T-helper 17 cell (primary cell): ENCODE data around the gene ATCAY. TPM values are rescaled to one million over a fixed set of nuclear protein-coding genes. Genes with fewer than 3 reads are reported as not detected.
"Not testable (repeated sequence)": the region's sequence is repeated elsewhere in the genome, so short reads cannot be mapped to it uniquely, and the experiment has no call there.

Experiments
- ATAC-seq: fragments of 150-1000 bp; cut with Tn5 transposase; 2 replicates; pipeline ENCODE4 v1.10.0; 2021; ENCODE audit warnings: mild to moderate bottlenecking, moderate library complexity
- DNase-seq, 3 donors: peaks; one replicate each; pipeline versions ENCODE4 v3.0.0 to v3.0.0-alpha.2; 2020 to 2021
- H3K9me3 ChIP-seq: one replicate; pipeline ENCODE4 v1.7.0; 2013; ENCODE audit warnings: low read length, mild to moderate bottlenecking; ENCODE audit not compliant: control insufficient read depth, poor library complexity, severe bottlenecking
- H3K27ac Mint-ChIP-seq: one replicate; pipeline ENCODE4 v1.8.0; 2022; ENCODE audit warnings: mild to moderate bottlenecking, moderate library complexity, mixed read lengths
- H3K27me3 Mint-ChIP-seq: one replicate; pipeline ENCODE4 v1.8.0; 2022; ENCODE audit warnings: mixed read lengths
- H3K36me3 Mint-ChIP-seq: one replicate; pipeline ENCODE4 v1.8.0; 2022; ENCODE audit warnings: low read depth, mixed read lengths
- H3K4me1 Mint-ChIP-seq: one replicate; pipeline ENCODE4 v1.8.0; 2022; ENCODE audit warnings: mild to moderate bottlenecking, mixed read lengths
- H3K4me3 Mint-ChIP-seq: one replicate; pipeline ENCODE4 v1.8.0; 2022; ENCODE audit warnings: mild to moderate bottlenecking, moderate library complexity, mixed read lengths
- total RNA-seq, 4 donors: library from RNA in 2 of 4; stranded (reverse) in 2 of 4; gene quantifications; one replicate each; pipeline ENCODE4 v1.2.3 and lab custom pipeline; 2022 to 2026

ATCAY gene
- total RNA-seq, 2 donors from 2014 or later, result 0.60 TPM; not detected in 1

DNA sequence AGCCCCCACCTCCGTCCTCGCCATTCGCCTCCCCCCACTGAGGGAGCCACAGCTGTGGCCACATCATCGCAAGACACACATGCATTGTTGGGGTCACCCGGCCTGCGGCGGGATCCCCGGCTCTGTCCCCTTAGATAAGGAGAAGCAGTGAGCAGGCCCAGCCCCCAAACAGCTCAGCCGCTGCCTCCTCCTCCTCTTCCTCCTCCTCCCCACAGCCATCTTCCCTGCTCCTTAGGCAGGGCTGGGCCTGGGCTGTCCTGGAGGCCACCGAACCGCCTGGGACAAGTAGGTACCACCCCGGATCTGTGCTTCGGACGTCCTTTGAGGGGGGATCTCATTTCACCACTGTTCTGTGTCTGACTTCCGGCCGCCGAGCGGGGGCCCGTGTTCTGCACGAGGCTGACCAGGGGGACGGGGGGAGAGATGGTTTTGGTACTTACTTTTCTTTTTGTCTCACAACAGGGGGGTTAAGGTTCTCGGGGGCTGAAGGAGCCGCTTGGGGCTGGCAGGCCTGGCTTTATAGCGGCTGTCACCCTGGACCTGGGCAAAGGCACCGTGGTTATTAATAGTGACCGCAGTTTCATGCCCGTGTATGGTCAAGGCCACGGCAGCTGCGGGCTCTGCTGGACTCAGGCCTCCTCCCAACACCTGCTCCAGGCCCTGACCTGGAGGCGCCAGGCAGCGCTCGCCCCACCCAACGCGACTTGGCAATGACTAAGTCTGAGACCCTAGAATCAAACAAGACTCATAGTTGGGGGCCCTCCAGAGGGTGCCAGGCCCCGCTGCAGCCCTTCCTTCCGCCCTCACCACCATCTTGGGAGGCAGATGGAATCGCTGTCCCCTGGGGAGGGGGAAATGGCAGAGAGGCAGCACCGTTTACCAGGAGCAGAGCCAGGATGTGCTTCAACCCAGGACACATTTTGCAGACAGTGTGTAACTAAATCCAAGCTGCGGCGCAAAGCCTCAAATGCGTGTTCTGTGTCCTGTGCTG lies 70.7 kb downstream of the ATCAY start:
- H3K27ac Mint-ChIP-seq, result no peak overlapping the region
- no peak for ATAC-seq
- DNase-seq, result no peak

DNA sequence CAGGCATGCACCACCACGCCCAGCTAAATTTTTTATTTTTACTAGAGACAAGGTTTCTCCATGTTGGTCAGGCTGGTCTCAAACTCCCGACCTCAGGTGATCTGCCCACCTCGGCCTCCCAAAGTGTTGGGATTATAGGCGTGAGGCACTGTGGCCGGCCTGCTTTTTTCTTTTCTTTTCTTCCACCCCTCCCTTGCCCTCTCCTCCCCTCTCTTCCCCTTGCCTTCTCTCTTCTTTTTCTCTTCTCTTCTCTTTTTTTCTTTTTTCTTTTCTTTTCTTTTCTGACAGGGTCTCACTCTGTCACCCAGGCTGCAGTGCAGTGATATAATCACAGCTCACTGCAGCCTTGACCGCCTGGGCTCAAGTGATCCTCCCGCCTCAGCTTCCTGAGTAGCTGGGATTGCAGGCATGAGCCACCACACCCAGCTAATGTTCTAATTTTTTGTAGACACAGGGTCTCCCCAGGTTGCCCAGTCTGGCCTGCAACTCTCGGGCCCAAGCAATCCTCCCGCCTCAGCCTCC lies 72.3 kb downstream of the ATCAY start:
- H3K27me3 Mint-ChIP-seq, result peaks cover 12% of the 10 kb centered on the region
- not testable (repeated sequence) for DNase-seq, H3K4me3 Mint-ChIP-seq, ATAC-seq, H3K9me3 ChIP-seq, H3K36me3 Mint-ChIP-seq
- peaks cover 10% of the 10 kb centered on the region for H3K4me1 Mint-ChIP-seq
- H3K27ac Mint-ChIP-seq, result peak overlapping the region; percentile 45

More for the DNA sequence above, 70.7 kb downstream of the ATCAY start:
- Mint-ChIP-seq H3K4me3 (no peak overlapping the region), H3K27me3 (peaks cover 12% of the 10 kb centered on the region), H3K36me3 (no peaks in the 10 kb centered on the region), H3K4me1 (peaks cover 10% of the 10 kb centered on the region)
- no peaks in the 10 kb centered on the region for H3K9me3 ChIP-seq

DNA sequence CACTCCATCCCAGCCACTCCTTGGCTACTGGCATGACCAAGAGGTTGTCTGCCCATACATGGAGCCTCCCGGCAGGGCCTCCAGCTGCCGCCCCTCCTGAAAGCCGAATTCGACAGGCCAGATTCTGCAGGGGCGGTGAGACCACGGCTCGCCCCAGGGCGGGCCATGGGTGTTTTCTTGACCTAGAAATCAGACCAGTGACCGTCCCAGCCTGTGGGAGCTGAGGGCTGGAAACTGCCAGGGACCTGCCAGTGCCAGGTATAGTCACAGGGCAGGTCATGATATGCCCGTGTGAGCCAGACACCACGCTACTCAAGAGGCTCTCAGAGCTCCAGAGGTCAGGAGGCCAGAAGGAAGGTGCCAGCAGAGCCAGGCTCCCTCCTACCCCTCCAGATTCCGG lies 73.6 kb downstream of the ATCAY start:
- DNase-seq (no peak), ATAC-seq (no peak)
- Mint-ChIP-seq H3K4me1 (peaks cover 10% of the 10 kb centered on the region), H3K27me3 (peaks cover 12% of the 10 kb centered on the region), H3K36me3 (no peaks in the 10 kb centered on the region), H3K27ac (no peak overlapping the region), H3K4me3 (no peak overlapping the region)
- H3K9me3 ChIP-seq, result no peaks in the 10 kb centered on the region

DNA sequence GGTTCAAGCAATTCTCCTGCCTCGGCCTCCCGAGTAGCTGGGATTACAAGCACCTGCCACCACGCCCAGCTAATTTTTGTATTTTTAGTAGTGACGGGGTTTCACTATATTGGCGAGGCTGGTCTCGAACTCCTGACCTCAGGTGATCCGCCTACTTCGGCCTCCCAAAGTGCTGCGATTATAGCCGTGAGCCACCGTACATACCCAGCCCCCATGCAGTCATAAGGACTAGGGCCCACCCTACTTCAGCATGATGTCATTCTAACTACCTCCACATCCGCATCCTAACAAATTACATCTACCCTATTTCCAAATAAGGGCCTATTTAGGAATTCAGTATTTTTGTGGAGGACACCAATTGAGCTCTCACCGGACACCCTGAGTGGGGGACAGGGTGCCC lies 74.8 kb downstream of the ATCAY start:
- H3K4me1 Mint-ChIP-seq, result peaks cover 10% of the 10 kb centered on the region
- not testable (repeated sequence) for ATAC-seq, H3K36me3 Mint-ChIP-seq, DNase-seq, H3K4me3 Mint-ChIP-seq, H3K9me3 ChIP-seq
- H3K27me3 Mint-ChIP-seq, result peaks cover 12% of the 10 kb centered on the region
- H3K27ac Mint-ChIP-seq, result peak overlapping the region; percentile 34

DNA sequence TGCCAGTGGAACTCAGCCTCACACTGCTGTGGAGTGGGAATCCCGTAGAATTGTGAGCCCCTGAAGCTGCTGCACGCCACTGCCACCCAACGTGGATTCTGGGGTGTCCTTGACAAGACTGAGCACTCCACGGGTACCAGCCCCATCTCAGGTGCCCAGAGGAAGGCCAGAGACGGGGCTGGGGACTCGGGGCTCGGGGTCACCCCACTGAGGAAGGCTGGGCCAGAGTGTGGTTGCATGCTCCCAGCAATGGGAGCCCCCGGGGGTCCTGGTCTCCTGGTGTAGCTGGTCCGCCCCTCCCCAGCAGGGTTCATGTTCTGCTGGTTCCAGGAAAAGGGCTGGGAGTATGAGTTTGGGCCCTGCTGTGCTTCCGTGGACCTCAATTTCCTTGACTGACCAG lies 75.2 kb downstream of the ATCAY start:
- Mint-ChIP-seq H3K27ac (no peak overlapping the region), H3K4me1 (peaks cover 10% of the 10 kb centered on the region), H3K27me3 (peaks cover 12% of the 10 kb centered on the region), H3K4me3 (no peak overlapping the region), H3K36me3 (no peaks in the 10 kb centered on the region)
- ATAC-seq (no peak), DNase-seq (no peak)
- no peaks in the 10 kb centered on the region for H3K9me3 ChIP-seq

DNA sequence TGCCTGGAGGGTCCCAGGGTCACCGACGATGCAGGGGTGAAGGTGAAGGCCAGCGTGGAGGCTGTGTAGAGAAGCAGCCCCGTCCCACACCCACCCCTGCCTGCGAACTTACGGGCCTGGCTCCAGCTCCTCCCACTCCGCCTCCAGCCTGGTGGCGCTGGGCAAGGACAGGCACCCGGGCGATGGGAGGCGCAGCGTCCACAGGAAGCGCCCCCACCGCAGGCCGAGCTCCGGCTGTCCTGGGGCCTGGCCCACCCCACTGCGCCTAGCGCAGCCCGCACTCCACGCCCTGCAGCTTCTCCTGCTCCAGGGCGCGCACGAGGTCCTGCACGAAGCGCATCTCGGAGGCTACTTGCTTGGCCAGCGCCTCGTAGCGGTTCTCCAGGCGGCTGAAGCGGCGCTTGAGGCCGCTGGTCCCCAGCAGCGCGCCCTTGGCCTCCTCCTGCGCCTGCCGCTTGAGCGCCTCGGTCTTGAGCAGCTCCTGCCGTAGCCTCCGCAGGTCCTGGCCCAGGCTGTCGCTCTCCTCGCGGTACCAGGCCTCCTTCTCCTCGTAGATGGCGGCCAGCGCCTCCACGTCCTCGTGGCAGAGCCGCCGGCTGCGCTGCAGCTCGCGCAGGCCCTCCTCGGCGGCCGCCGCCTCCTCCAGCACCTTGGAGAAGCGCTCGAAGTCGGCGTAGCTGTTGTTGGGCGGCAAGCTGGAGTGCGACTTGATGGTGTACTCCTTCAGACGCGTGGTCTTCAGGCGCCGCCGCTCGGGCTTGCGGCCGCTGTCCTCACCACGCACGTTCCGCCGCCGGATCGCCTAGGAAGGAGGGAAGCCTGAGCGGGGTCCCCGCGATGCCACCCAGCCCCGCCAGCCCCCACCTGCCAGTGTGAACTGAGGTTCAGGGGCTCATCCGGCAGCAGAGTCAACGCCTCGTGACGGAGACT lies 78.6 kb downstream of the ATCAY start:
- H3K4me3 Mint-ChIP-seq, result no peak overlapping the region
- no peak for DNase-seq

DNA sequence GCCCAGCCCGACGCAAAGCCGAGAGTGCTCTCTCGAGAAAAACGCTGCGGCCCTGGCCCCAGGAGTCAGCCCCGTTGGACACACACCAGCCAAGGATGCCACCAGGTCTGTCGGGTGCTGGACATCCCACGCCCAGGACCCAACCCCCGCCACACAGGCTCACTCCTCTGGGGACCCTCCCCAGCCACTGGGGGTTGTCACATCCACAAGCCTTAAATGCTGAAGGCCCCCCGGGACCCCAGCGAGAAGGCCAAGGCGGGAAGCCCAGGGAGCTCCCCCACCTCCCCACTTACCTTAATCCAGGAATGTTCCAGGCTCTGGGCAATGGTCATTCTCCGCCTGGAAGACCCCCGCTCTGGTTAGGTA lies 79.3 kb downstream of the ATCAY start:
- H3K36me3 Mint-ChIP-seq, result peaks cover 2% of the 10 kb centered on the region

More for the DNA sequence above, 78.6 kb downstream of the ATCAY start:
- ATAC-seq, result no peak
- Mint-ChIP-seq H3K27me3 (no peaks in the 10 kb centered on the region), H3K4me1 (peaks cover 2% of the 10 kb centered on the region), H3K27ac (no peak overlapping the region), H3K36me3 (peaks cover 2% of the 10 kb centered on the region)
- H3K9me3 ChIP-seq, result no peaks in the 10 kb centered on the region

DNA sequence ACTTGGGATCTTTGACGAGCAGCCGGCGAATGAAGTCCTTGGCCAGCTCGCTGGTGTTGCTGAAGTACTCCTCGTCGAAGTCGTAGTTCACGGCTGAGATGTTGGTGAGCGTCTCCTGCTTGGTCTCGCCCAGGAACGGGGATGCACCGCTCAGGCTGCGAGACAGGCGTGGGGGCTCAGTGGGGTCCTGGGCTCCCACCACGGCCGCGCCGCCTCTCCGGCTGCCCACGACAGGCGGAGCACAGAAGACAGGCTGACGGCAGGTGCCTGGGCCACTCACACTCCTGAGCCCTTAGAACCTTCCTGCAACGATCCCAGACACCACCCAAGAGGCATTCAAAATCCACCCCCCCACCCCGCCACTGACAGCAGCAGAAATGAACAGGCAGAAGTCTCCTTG lies 80.5 kb downstream of the ATCAY start:
- peaks cover 2% of the 10 kb centered on the region for H3K36me3 Mint-ChIP-seq
- ATAC-seq (no peak), DNase-seq (no peak)
- H3K27ac Mint-ChIP-seq, result no peak overlapping the region
- no peaks in the 10 kb centered on the region for H3K4me1 Mint-ChIP-seq
- no peaks in the 10 kb centered on the region for H3K27me3 Mint-ChIP-seq
- H3K9me3 ChIP-seq, result no peaks in the 10 kb centered on the region
- H3K4me3 Mint-ChIP-seq, result no peak overlapping the region

More for the DNA sequence above, 79.3 kb downstream of the ATCAY start:
- H3K27ac Mint-ChIP-seq, result no peak overlapping the region
- H3K4me3 Mint-ChIP-seq, result no peak overlapping the region
- DNase-seq (no peak), ATAC-seq (no peak)
- H3K9me3 ChIP-seq, result no peaks in the 10 kb centered on the region
- peaks cover under 1% of the 10 kb centered on the region for H3K4me1 Mint-ChIP-seq
- no peaks in the 10 kb centered on the region for H3K27me3 Mint-ChIP-seq

DNA sequence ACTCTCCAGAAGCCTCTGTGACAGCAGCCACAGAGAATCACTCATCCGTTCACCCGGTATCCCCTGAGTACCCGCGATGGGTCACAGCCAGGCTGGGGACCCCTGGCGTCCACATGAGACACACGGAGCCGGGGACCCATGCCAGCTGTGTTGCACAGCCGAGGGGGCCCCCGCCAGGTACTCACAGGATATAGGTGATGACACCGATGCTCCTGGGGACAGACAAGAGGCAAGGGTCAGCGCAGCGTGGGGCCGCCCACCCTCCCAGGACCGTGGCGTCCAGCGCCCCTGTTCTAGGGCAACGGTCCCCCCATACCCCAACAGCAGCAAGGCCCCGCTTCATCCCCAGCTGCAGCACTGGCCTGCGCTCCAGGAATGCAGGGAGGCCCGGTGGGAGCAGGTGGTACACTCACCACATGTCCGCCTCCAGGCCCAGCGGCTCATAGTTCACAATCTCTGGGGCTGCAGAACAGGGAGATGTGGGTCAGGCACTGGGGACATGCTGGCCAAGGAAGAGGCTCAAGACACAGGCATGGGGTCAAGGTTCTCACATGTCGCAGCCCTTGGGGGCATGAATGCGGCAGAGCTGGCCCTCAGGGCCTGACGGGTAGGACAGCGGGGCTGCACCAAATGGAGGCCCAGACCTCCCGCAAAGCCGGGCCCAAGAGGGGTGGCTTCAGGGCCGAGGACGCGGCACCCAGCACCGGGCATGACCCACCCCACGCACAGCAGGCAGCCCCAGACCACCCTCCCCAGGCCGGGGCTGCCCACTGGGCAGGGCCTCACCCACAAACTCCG lies 83.2 kb downstream of the ATCAY start:
- H3K36me3 Mint-ChIP-seq, result peaks cover 5% of the 10 kb centered on the region
- no peaks in the 10 kb centered on the region for H3K9me3 ChIP-seq
- peaks cover 2% of the 10 kb centered on the region for H3K4me1 Mint-ChIP-seq
- H3K27me3 Mint-ChIP-seq, result no peaks in the 10 kb centered on the region
- H3K27ac Mint-ChIP-seq, result no peak overlapping the region
- ATAC-seq, result no peak
- no peak for DNase-seq
- H3K4me3 Mint-ChIP-seq, result no peak overlapping the region

DNA sequence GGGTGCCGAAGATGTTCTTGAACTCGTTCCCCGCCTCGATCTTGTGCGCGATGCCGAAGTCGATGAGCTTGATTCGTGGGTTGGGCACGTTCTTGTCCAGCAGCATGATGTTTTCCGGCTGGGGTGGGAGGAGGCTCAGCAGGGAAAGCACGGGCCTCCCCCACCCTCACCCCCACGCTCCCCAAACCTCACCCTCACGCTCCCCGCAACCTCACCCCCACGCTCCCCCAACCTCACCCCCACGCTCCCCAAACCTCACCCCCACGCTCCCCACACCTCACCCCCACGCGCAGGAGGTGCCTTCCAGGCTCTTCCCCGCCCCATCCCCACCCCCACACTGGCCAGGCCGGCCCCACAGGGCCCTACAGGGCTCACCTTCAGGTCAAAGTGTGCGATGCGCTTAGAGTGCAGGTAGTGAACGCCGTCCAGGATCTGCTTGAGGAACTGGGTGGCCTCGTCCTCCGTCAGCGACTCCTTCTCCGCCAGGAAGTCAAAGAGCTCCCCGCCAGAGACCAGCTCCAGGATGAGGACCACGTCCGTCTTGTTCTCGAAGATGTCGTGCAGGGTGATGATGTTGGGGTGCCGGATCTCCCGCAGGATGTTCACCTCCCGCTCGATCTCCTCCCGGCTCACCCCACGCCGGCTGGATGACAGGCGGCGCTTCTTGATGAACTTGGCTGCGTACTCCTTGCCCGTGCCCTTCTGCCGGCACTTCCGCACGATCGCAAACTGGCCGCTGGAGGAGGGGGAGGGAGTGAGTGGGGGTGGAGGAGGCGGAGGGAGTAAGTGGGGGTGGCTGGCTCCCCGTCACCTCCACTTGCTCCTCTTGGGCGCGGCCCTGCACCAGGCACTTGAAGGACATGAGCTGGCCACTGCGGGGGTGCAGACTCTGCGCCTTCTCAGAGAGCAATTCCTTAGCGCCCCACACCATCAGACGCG lies 84.0 kb downstream of the ATCAY start:
- Mint-ChIP-seq H3K36me3 (peaks cover 5% of the 10 kb centered on the region), H3K27ac (no peak overlapping the region)
- no peak for ATAC-seq

DNA sequence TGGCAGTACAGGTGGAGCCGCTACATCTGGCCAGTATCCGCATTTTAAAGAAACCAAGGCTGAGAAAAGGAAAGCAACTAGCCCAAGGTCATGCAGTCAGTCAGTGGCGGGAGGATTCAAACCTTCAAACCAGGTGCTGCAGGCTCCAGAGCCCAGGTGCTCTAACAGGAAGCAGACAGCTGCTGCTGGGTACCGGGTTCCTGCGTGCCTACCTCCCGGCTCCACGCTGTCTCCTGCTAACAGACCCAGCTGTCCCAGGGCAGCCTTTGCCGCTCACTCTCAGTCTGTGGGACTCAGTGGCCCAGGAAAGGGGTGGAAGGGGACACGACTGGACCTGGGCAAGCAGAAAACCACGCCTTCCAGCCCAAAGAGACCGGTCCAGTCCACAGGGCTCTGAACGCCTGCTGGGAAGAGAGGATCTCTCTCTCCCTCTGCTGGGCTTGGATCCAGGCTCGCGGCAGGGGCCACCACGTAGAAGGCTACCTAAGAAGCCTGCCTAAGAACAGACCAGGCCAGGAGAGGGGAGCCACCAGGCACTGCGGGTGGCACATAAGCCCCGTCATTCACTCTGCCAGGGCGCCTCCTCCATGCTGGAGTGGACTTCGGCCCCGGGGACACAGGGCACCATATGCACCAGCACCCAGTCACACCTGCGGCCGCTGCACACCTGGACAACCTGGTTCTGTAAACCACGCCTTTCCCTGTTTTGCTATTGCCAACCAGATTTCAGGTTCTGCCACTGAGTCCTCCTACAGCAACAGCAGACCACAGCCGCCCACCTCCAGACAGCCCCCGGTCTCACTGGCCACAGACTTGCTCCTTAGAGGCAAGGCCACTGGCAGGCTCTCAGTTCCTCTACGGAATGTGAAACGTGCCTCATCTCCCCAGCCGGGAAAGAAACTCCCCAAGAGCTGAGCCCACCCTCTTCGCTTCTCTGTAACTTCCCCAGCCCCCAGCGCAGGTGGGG lies 85.8 kb downstream of the ATCAY start:
- ATAC-seq, result no peak

More for the DNA sequence above, 84.0 kb downstream of the ATCAY start:
- Mint-ChIP-seq H3K4me3 (no peak overlapping the region), H3K4me1 (peaks cover 5% of the 10 kb centered on the region), H3K27me3 (no peaks in the 10 kb centered on the region)
- H3K9me3 ChIP-seq, result no peaks in the 10 kb centered on the region
- no peak for DNase-seq

More for the DNA sequence above, 85.8 kb downstream of the ATCAY start:
- Mint-ChIP-seq H3K27ac (no peak overlapping the region), H3K4me3 (no peak overlapping the region), H3K36me3 (peaks cover 7% of the 10 kb centered on the region), H3K27me3 (no peaks in the 10 kb centered on the region), H3K4me1 (peaks cover 18% of the 10 kb centered on the region)
- H3K9me3 ChIP-seq, result no peaks in the 10 kb centered on the region
- no peak for DNase-seq
